Ramos (cell line): ENCODE results near the gene CDKN2C.
"Not testable (repeated sequence)": the region's sequence is repeated elsewhere in the genome, so short reads cannot be mapped to it uniquely, and the experiment has no call there.

ENCODE experiments used
- in situ Hi-C: fragments of 300-500 bp; cut with MboI; formaldehyde crosslinking; loops from one replicate; pipeline ENCODE4 v1.14.3; 2022; ENCODE audit warnings: low sequenced_read_pairs; ENCODE audit not compliant: unreplicated experiment

The CDKN2C gene

DNA sequence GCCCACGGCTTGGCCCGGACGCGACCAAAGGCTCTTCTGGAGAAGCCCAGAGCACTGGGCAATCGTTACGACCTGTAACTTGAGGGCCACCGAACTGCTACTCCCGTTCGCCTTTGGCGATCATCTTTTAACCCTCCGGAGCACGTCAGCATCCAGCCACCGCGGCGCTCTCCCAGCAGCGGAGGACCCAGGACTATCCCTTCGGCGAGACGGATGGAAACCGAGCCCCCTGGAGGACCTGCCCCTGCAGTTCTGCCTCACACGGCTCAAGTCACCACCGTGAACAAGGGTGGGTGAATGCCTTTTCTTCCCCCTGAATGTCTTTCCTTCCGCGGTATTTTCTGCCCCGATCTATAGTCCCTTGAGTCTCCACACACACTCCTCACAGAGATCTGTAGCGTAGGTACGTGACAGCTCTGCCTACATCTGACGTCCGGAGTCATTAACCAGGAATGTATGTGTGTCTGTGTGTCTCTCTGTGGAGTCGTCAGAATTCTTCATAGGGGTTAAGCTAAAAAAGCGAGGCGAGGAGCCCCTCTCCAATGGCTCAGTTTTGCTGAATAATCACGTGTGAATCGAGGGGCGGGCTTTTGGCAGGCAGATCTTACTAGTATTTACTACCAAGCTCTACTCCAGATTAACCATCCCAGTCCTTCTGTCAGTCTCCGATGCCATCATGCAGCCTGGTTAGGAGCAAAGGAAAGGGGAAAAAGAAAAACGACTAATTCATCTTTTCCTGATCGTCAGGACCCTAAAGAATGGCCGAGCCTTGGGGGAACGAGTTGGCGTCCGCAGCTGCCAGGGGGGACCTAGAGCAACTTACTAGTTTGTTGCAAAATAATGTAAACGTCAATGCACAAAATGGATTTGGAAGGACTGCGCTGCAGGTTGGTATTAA lies at the start of gene CDKN2C:
TSS of gene CDKN2C (plus strand) at position 635 of the 898 bp plus-strand sequence. CDS start at position 759, 124 bp downstream.
- in situ Hi-C loops = no loop called here

- in situ Hi-C loops = no loop called here
Observed at GRCh38 chr1:50920409-50920808, 49.6 kb upstream of the CDKN2C start.

DNA sequence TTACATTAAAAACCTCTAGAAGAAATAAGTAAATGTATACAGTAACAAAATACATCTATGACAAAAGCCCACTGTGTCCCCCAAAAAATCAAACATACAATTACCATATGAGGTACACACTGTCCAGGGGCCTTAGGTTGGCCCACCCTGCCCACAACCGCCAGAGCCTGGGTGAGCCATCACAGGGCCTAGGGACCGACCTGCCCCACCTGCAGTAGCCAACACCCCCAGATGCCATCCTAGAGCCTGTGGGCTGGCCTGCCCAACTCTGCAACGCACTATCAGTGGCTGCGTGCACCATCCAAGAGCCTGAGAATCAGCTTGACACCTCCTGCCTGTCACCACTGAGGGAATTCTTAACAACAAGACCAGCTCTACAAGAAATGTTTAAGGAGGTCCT lies 49.0 kb upstream of the CDKN2C start:
- in situ Hi-C loops = no loop called here

DNA sequence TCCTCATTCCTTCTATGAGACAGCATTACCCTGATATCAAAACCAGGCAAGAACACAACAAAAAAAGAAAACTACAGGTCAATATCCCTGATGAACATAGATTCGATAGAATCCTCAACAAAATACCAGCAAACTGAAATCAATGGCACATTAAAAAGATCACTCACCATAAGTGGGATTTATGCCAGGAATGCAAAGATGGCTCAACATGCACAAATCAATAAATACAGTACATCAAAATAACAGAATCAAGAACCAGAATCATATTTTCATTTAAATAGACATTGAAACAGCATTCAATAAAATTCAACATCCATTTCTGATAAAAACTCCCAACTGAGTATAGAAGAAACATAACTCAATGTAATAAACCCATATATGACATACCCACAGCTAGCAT lies 46.5 kb upstream of the CDKN2C start:
- in situ Hi-C loops = no loop called here

- in situ Hi-C loops = no loop called here
Observed at GRCh38 chr1:50929376-50929958, 40.6 kb upstream of the CDKN2C start.

DNA sequence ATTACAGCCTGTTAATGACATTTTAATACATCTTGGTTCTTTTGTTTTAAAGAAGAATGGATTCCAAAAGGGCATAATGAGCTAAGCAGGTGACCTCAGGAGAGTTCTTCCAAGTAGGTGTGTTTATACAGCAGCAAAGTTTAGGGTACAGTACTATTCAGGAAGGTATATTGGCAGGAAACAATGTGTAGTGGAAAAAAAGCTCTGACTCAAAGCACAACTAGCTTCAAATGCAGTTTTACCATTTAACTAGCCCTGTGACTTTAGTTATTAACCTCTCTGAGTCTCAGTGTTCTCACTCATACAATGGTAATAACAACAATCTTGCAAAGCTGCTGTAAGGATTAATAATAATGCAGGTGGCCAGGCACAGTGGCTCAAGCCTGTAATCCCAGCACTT lies 39.9 kb upstream of the CDKN2C start:
- in situ Hi-C loops = loop anchor here (10.0 kb wide), 1 partner anchor 125 kb away; no protein-coding TSS in a partner anchor

DNA sequence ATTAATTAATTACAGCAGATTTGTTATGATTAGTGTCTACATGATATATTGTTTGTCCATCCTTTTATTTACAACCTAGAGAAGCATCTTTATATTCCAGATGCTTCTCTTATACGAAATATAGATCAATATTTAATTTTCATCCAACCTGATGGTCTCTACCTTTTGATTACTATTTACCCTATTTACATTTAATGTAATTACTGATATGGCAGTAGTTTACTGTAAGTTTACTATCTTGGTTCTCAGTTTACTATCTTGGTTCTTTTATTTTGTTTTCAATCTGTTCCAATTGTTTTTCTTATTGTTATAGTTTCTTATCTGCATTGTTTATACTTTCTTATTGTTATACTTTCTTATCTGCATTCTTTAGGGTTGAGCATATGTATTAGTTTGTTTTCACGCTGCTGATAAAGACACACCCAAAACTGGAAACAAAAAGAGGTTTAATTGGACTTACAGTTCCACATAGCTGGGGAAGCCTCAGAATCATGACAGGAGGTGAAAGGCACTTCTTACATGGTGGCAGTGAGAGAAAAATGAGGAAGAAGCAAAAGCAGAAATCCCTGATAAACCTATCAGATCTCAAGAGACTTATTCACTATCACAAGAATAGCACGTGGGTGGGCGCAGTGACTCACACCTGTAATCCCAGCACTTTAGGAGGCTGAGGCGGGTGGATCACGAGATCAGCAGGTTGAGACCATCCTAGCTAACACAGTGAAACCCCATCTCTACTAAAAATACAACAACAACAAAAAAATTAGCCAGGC lies 38.9 kb upstream of the CDKN2C start:
- in situ Hi-C loops = loop anchor here (10.0 kb wide), 1 partner anchor 124 kb away; no protein-coding TSS in a partner anchor

DNA sequence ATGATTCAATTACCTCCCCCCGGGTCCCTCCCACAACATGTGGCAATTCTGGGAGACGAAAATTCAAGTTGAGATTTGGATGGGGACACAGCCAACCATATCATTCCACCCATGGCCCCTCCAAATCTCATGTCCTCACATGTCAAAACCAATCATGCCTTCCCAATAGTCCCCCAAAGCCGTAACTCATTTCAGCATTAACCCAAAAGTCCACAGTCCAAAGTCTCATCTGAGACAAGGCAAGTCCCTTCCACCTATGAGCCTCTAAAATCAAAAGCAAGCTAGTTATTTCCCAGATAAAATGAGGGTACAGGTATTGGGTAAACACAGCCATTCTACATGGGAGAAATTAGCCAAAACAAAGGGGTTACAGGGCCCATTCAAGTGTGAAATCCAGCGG lies 38.0 kb upstream of the CDKN2C start:
- in situ Hi-C loops = loop anchor here (10.0 kb wide), 1 partner anchor 123 kb away; no protein-coding TSS in a partner anchor

- in situ Hi-C loops = loop anchor here (10.0 kb wide), 1 partner anchor 121 kb away; no protein-coding TSS in a partner anchor
Observed at GRCh38 chr1:50933770-50934169, 36.3 kb upstream of the CDKN2C start.

- in situ Hi-C loops = loop anchor here (10.0 kb wide), 1 partner anchor 120 kb away; no protein-coding TSS in a partner anchor
Observed at GRCh38 chr1:50934838-50935237, 35.2 kb upstream of the CDKN2C start.

GRCh38 chr1:50935276-50935675 lies 34.8 kb upstream of the CDKN2C start:
- in situ Hi-C loops = loop anchor here (10.0 kb wide), 1 partner anchor 120 kb away; no protein-coding TSS in a partner anchor

DNA sequence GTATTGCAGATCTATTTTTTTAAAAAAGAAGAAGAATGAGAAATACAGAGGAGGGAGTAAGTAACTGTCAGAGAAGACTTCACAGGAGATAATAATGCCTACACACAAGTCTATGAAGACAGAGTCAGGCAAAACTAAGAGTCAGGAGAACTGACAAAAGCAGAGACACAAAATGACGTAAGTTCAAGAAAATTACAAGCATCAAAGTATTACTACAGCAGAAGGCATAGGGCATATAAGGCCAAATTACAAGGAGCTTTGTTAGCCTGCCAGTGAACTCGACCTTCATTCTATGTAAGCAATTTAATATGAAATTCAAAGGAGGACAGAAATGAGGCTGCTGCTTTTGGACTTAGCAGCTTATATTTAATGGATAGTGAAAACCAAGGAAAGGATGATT lies 33.7 kb upstream of the CDKN2C start:
- in situ Hi-C loops = loop anchor here (10.0 kb wide), 1 partner anchor 118 kb away; no protein-coding TSS in a partner anchor

DNA sequence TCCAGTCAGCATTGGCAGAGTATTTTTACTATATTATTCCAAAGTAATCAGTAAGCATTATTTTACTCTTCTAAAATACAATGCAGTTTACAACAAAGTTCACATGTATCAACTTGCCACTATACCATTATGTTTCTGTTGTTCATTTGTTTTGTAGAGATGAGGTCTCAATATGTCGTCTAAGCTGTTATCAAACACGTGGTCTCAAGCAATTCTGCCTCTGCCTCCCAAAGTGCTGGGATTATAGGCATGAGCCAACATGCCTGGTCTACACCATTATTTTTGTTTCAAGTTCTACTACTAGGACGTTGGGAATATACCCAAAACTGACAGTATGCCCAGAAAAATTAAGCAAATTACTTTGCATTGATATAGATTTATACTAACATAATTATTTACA lies 29.8 kb upstream of the CDKN2C start:
- in situ Hi-C loops = no loop called here

DNA sequence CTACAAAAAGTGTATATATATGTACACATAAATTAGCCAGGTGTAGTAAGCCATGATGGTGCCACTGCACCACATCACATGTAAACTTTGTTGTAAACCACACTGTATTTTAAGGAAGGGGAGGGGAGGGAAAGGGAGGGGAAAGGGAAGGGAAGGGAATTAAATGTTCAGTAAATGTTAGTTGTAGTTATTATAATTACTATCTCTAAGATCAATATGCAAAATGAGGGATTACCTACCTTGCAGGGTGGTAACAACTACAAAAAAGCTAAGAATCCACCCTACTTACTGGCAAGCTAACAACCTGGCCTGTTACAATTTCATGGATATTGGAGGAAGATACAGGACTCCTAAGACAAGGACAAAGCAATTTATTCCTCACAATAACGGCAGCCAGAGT lies 27.7 kb upstream of the CDKN2C start:
- in situ Hi-C loops = no loop called here

GRCh38 chr1:50949286-50949982 lies 20.6 kb upstream of the CDKN2C start:
- in situ Hi-C loops = no loop called here

DNA sequence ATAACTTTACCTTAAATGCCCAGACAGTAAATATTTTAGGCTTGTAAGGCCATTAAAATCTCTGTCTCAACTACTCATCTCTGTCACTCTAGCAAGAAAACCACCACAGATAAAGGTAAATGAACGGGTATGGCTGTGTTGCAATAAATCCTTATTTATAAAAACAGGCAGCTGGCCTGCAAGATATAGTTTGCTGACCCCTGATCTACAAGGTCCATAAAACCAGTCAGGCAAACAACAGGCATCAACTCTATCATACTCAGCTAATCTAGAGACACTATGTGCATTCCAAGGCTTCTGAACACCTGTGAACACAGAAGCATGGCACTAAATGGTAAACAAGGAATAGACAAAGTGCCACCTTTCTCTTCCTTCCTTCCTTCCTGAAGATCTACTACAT lies 19.6 kb upstream of the CDKN2C start:
- in situ Hi-C loops = no loop called here

DNA sequence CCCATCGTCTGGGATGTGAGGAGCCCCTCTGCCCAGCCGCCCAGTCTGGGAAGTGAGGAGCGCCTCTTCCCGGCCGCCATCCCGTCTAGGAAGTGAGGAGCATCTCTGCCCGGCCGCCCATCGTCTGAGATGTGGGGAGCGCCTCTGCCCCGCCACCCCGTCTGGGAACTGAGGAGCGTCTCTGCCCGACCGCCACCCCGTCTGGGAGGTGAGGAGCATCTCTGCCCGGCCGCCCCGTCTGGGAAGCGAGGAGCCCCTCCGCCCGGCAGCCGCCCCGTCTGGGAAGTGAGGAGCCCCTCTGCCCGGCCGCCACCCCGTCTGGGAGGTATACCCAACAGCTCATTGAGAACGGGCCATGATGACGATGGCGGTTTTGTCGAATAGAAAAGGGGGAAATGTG lies 17.5 kb upstream of the CDKN2C start:
- in situ Hi-C loops = not testable (repeated sequence)

DNA sequence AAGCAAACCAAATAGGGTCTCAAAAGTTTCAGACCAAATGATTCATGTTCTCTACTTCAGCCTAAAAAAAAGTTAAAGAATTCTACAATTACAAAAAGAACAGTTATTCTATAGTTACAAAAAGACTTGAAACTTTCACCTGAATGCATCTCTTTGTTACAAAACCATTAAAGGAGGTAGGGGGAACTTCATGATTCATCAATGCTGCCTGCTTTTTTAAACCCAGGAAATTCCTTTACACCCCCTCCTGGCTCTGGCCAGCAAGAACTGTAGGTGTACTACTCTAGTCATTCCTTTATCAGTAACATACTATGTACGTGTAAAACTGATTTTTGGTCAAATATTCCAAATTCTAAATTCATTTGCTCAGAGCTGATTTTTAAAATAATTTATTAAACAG lies 14.9 kb upstream of the CDKN2C start:
- in situ Hi-C loops = no loop called here

- in situ Hi-C loops = no loop called here
Observed at GRCh38 chr1:50959303-50959912, 10.6 kb upstream of the CDKN2C start.
